ENCODE data around the gene IFRD2. TPM values are rescaled to one million over a fixed set of nuclear protein-coding genes. Genes with fewer than 3 reads are reported as not detected.

The IFRD2 gene
- total and polyA plus RNA-seq, 2 of the 13 experiments (the other 11 are each of a cell fraction or from before 2014, with no cell fraction given) = 32.8 to 96.1 TPM

DNA sequence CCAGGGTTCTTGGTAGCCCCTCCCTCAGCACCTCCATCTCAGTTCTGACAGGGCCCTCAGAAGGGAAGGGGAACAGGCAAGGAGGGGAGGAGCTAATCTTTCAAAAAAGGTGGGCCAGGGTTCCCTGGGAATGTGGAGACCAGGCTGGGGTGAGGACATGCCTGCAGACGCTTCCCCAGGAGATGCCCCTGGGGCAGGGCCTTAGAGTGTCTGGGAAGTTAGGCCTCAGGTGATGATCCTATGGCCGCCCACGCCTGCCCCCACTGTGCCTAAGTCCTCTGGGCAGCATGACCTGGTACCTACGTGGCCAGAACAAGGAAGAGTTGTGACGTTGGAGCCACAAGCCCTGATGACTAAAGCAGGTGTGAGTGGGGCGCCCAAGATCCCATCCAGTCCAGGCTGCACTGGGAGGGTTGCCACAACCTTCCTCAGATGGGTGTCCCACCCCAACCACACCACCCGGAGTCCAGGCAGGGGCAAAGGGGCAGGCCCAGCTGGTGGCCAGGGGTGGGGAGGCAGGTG, 27.2 kb downstream of the IFRD2 start (continued):
- no peak for TF ChIP-seq REST (IDR thresholded peaks at IDR 0.05; ENCODE audit: borderline replicate concordance in 1 of 2, low read depth in 1 of 2, low read length in 2 of 2)
- TF ChIP-seq ZNF441 (CRISPR knock-in tag; IDR thresholded peaks at IDR 0.05; ENCODE audit: borderline replicate concordance) = 0 out of 2 replicates have a peak, but pooled peaks have one; percentile 21
- peak; percentile 17 for TF ChIP-seq PHF21A (CRISPR knock-in tag; IDR thresholded peaks at IDR 0.05)
- TF ChIP-seq SKI (IDR thresholded peaks at IDR 0.05; ENCODE audit: partially characterized antibody) = no peak
- no peak for TF ChIP-seq ARNT2 (CRISPR knock-in tag; IDR thresholded peaks at IDR 0.05; ENCODE audit: low read depth)
- TF ChIP-seq PATZ1 (CRISPR knock-in tag; IDR thresholded peaks at IDR 0.05) = no peak
- TF ChIP-seq HHEX (CRISPR knock-in tag; IDR thresholded peaks at IDR 0.05) = no peak
- TF ChIP-seq U2AF2 (IDR thresholded peaks at IDR 0.05; ENCODE audit: low read depth, low read length) = no peak
- no peak for TF ChIP-seq ZNF879 (CRISPR knock-in tag; IDR thresholded peaks at IDR 0.05)
- TF ChIP-seq, protein P1, sequence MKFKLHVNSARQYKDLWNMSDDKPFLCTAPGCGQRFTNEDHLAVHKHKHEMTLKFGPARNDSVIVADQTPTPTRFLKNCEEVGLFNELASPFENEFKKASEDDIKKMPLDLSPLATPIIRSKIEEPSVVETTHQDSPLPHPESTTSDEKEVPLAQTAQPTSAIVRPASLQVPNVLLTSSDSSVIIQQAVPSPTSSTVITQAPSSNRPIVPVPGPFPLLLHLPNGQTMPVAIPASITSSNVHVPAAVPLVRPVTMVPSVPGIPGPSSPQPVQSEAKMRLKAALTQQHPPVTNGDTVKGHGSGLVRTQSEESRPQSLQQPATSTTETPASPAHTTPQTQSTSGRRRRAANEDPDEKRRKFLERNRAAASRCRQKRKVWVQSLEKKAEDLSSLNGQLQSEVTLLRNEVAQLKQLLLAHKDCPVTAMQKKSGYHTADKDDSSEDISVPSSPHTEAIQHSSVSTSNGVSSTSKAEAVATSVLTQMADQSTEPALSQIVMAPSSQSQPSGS (CRISPR knock-in tag; IDR thresholded peaks at IDR 0.05) = peak; percentile 3; the same call in 1 of the 2 replicates
- TF ChIP-seq, protein P2, sequence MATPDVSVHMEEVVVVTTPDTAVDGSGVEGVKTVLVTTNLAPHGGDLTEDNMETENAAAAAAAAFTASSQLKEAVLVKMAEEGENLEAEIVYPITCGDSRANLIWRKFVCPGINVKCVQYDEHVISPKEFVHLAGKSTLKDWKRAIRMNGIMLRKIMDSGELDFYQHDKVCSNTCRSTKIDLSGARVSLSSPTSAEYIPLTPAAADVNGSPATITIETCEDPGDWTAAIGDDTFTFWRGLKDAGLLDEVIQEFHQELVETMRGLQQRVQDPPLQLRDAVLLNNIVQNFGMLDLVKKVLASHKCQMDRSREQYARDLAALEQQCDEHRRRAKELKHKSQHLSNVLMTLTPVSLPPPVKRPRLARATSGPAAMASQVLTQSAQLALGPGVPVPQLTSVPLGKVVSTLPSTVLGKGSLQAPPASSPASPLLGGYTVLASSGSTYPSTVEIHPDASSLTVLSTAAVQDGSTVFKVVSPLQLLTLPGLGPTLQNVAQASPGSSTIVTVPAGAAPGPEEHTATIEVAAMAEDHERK (CRISPR knock-in tag; IDR thresholded peaks at IDR 0.05; ENCODE audit: low read depth) = no peak
- no peak for TF ChIP-seq NR2C2 (CRISPR knock-in tag; IDR thresholded peaks at IDR 0.05; ENCODE audit: borderline replicate concordance)
- TF ChIP-seq ZNF83 (CRISPR knock-in tag; IDR thresholded peaks at IDR 0.05; ENCODE audit: borderline replicate concordance) = no peak
- no peak for TF ChIP-seq ZBTB3 (CRISPR knock-in tag; IDR thresholded peaks at IDR 0.05; ENCODE audit: borderline replicate concordance, low read depth)
- no peak for TF ChIP-seq MTF1 (CRISPR knock-in tag; IDR thresholded peaks at IDR 0.05)
- TF ChIP-seq SOX6 (IDR thresholded peaks at IDR 0.05) = no peak
- TF ChIP-seq SOX6 (CRISPR knock-in tag; IDR thresholded peaks at IDR 0.05) = peak; percentile 47; the same call in 1 of the 2 replicates
- TF ChIP-seq ZMYM2 (CRISPR knock-in tag; IDR thresholded peaks at IDR 0.05) = no peak
- no peak for TF ChIP-seq U2AF1 (optimal IDR thresholded peaks at IDR 0.05; ENCODE audit: low read depth, low read length)
- no peak for TF ChIP-seq ZBTB20 (CRISPR knock-in tag; IDR thresholded peaks at IDR 0.05; ENCODE audit: borderline replicate concordance, low read depth)
- no peak for TF ChIP-seq NFE2L1 (CRISPR knock-in tag; IDR thresholded peaks at IDR 0.05; ENCODE audit: borderline replicate concordance)

Data from HepG2 (cell line).